GM03348 (cell line): Measurements from ENCODE around the gene MSH6.

Source experiments
- DNase-seq: peaks from one replicate; pipeline ENCODE4 v3.0.0; 2012; ENCODE audit warnings: low spot score

MSH6 gene

DNA sequence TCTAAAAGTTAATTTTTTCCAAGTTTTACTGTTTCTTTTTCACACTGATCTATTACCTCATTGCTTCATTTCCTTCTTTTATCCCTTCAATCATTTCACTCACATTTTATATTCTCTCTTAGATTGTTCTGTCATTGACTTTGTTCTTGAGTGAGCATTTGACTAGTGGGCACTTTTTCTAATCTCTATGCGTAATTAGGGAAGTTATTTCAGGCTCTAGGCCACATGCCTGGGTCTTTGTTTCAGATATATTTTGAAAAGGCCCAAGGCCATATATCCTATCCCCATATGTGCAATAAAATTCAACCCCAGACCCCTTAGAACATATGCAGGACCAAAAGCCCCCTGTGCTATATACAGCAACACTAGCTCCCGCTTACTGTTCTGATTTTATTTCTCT is 61.2 kb downstream of the MSH6 start:
- DNase-seq = no peak

GRCh38 chr2:47849368-47849767 is 66.4 kb downstream of the MSH6 start:
- no peak for DNase-seq

DNA sequence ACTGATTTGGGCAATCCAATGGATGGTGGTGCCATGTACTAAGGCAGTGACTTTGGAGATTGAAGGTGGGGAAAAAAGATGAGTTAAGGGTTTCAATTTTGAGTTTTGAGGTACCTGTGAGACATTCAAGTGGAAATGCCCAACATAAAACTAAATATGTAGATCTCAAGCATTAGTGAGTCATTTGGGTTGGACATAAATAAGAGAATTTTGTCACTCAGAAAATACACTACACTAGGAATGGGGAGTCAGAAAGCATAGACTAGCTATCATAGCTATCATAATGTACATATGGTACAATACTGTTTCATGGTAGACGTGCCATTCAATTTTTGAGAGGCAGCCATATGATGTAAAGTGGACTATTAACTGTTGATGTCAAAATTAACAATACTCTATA is 67.3 kb downstream of the MSH6 start:
- DNase-seq = no peak

DNA sequence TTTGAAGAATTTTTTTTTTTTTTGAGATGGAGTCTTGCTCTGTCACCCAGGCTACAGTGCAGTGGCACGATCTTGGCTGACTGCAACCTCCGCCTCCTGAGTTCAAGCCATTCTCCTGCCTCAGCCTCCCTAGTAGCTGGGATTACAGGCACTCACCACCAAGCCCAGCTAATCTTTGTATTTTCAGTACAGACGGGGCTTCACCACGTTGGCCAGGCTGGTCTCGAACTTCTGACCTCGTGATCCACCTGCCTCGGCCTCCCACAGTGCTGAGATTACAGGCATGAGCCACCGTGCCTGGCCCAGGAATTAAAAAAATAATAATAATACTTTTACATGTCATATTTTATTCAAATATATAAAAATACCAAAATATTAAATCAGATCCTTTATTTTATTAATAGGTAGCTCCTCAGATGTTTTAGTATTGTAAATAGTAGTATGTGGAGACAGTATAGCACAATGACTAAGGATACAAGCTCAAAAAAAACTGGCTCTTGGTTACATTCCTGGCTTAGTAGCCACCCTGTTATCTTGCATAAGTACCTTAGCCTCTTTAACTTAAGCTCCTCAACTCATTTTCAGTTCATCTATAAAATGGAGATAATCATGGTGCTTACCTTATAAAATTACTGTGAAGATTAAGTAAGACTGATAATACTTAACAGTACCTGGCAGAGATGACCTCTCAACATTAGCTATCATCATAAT is 70.3 kb downstream of the MSH6 start:
- DNase-seq = peak; percentile 57
